GM18517 (cell line): ENCODE measurements around the gene ELP4.
"Not testable (repeated sequence)": the region's sequence is repeated elsewhere in the genome, so short reads cannot be mapped to it uniquely, and the experiment has no call there.

Experiments
- ATAC-seq: cut with Tn5 transposase; IDR thresholded peaks from one replicate; pipeline ENCODE4 v1.9.1; 2021; ENCODE audit warnings: mild to moderate bottlenecking, moderate library complexity; ENCODE audit not compliant: unreplicated experiment

Gene ELP4

DNA sequence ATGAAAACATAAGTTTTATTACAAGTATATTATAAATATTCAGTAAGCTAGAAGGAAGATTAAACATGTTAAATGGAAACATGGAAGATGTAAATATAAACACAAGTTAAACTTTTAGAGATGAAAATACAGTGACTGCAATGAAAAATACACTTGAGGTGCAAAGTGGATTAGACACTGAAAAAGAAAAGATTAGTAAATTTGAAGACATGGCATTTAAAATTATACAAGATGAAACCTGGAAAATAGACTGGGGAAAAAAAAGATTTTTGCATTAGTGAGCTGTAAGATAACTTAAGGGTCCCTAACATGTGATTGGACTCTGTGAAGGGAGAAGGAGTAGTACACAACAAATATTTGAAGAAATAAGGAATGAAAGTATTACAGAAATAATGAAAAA lies 33.3 kb downstream of the ELP4 start:
- no peak for ATAC-seq

DNA sequence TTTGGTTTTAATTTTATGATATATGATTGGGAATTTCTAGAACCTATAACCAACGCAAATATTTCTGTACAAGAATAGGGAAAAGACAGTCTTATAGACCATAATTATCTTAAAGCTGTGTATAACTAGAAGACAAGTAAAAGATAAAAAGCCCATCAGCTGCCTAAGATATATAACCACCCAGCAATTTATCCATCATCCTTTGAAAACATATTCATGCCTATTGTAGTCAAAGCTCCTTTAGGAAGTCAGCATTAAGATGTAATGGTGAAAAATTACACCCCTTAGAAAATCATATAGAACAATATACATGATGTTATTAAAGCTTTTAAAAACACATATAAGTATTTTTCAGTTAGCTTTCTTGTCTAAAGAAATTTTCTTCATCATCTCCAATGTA lies 46.4 kb downstream of the ELP4 start:
- no peak for ATAC-seq

DNA sequence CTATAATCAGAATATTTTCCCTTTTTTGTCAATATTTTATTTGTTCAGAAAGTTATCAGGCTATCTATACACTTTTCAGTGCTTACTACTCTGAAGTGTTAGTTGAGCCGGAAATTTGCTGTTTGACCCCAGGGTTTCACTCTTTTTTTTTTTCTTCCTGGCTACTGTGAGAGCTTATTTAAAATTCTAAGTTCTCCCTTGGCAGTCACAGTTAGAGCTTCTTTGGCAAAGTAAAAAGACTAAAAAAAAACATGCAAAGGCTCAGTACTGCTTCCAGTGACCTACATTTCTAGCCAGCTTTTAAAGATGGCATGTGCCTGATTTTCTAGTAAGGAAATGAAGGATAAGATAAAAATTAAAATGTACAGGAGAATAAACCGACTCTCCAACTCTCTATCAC lies 48.4 kb downstream of the ELP4 start:
- no peak for ATAC-seq

DNA sequence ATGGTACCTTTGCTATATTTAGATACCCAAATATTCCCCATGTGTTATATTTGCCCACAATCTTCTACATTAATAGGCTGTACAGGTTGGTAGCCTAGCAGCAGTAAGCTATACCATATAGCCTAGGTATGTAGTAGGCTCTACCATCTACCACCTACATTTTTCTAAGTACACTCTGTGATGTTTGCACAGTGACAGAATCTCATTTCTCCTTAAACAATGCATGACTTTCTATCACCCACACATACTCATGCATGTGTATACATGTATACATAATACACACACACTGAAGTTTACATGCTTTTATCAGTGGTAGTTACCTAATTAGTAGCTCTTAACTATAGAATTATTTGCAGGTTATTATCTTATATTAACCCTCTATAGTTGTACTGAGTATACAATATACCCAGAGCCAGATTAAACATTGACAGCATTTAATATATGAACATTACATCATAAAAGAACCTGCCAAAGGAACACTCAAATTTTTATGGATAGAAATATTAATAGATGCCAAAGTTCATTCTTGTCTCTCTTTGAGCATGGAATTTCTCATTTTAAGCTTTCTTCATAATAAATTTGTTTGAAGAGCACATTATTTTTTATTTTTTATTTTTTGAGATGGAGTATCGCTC lies 51.4 kb downstream of the ELP4 start:
- no peak for ATAC-seq

DNA sequence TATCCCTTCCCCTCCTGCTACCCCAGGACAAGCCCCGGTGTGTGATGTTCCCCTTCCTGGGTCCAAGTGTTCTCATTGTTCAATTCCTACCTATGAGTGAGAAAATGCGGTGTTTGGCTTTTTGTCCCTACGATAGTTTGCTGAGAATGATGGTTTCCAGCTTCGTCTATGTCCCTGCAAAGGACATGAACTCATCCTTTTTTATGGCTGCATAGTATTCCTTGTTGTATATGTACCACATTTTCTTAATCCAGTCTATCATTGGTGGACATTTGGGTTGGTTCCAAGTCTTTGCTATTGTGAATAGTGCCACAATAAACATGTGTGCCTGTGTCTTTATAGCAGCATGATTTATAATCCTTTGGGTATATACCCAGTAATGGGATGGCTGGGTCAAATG lies 55.0 kb downstream of the ELP4 start:
- ATAC-seq, result not testable (repeated sequence)

- ATAC-seq, result not testable (repeated sequence)
These were observed 64.6 kb downstream of the ELP4 start for GRCh38 chr11:31574133-31574532.

GRCh38 chr11:31575764-31576163 lies 66.2 kb downstream of the ELP4 start:
- ATAC-seq, result not testable (repeated sequence)

GRCh38 chr11:31579412-31579811 lies 69.8 kb downstream of the ELP4 start:
- ATAC-seq, result not testable (repeated sequence)

DNA sequence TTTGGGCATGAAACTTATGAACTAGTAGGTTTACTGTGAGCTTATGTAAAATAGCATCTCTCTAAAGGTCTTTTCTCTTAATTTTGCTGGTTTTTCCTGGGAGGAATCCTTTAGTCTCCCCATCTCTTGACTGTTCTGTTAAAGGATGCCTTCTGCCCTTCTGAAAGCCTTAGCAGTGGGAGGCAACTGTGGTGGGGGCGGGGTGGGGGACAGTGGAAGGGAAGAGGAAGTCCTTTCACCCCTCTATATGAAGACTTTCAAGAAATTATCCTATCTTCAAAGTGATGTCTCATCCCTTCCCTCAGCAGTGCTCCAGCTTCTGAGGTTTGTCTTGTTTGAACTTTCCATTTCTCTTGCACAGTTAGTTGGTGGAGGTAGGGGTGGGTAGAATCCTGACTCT lies 73.1 kb downstream of the ELP4 start:
- ATAC-seq, result no peak

- ATAC-seq, result no peak
These were observed 88.9 kb downstream of the ELP4 start for GRCh38 chr11:31598454-31598853.

DNA sequence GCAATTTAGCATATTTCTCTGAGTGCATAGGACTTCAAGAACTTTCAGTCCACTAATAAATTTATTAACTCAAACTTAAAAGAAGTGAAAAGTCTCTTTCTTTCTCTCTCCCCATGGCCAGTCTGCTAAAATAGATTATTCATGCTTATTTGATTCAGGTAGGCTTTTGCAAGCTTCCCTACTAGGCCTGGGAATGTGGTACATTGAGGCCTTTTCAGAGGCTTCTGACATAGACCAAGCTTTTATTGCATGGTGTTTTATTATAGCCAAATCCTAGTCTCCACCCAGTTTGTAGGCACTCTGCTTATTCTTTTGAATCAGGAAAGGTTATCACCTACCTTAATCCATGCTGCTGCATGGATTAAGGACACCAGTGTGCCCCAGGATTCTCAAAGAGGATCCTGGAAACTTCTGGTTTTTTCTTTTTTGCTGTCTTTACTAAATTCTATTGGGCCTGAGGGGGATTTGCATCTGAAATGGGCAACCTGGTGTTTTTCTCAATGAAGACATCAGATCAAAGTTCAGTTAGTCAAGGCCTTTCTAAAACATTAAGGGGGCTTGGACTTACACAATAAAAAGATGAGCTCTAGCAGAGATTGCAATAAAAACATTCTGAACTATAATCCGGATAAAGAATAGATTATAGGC lies 92.2 kb downstream of the ELP4 start:
- no peak for ATAC-seq

DNA sequence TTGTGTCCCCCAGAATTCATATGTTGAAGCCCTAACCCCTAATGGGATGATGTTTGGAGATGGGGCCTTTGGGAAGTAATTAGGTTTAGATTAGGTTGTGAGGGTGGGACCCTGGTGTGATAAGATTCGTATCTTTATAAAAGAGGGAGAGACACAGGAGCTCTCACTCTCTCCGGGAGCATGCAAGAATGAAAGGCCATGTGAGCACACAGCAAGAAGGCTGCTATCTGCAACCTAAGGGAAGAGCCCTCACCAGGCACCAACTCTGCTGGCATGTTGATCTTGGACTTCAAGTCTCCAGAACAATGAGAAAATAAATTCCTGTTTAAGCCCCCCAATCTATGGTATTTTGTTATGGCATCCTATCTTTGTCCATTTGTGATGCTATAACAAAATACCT lies 97.3 kb downstream of the ELP4 start:
- ATAC-seq, result no peak

- no peak for ATAC-seq
These were observed 98.3 kb downstream of the ELP4 start for GRCh38 chr11:31607914-31608313.

GRCh38 chr11:31608995-31609394 lies 99.4 kb downstream of the ELP4 start:
- no peak for ATAC-seq

DNA sequence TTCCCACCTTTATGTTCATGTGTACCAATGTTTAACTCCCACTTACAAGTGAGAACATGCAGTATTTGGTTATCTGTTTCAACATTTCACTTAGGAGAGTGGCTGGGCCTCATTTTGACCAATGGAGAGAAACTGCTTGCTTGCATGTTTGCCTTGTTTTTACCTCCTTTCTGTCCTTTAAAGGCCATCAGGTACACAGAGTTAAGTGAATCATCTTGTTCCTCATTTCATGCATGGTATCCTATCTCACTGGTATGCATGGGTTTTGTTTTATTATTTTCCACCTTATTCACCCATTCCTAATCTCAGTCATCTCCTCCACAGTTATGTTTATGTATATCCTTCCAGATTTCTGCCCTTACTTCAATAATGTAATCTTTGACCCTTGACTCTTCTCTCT lies 101.0 kb downstream of the ELP4 start:
- no peak for ATAC-seq

DNA sequence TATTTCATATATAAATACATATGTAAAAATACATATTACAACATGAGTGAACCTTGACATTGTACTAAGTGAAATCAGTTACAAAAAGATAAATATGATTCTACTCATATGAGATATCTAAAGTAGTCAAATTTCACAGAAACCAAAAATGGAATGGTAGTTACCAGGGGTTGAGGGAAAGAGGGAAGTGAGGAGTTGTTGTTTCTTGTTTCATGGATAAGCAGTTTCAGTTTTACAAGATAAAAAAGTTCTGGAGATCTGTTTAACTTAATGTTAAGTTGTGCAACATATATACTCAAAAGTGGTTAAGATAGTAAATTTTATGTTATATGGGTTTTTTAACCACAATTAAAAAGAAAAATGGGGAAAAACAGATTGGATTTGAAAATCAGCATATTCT lies 107.7 kb downstream of the ELP4 start:
- no peak for ATAC-seq

- ATAC-seq, result no peak
These were observed 110.4 kb downstream of the ELP4 start for GRCh38 chr11:31619980-31620379.

GRCh38 chr11:31620434-31620833 lies 110.9 kb downstream of the ELP4 start:
- no peak for ATAC-seq

DNA sequence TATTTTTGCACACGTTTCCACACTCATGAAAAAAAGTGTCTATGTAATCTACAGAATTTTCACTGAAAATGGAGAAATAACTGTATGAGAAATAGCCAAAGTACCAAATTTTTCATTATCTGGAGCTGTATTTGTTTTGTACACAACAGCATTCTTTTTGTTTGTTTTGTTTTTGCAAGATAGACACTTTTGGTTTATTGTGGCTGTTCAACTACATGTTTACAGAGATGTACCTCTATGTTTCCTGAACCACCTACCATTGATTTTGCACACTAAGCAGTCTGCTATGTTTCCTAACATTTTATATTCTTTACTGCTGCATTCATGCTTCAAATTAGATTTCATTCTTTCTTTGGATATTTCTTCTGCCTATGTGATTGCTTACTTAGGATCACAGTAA lies 116.3 kb downstream of the ELP4 start:
- no peak for ATAC-seq

DNA sequence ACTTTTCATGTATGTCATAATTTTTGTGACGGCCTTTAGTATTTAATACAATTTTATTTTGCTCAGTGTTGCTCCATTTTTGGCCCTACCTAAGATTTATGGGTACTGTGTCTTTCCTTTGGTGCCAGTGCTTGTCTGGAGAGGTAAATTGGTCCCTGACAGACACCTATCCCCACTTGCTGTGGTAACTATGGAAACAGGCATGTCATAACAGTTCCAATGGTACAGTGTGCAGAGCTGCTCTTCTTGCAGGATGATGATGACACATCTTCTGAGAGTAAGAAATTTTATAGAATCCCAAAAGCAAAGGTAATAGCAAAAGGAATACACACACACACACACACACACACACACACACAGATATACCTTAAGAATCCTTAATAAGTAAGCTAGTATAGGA lies 118.5 kb downstream of the ELP4 start:
- ATAC-seq, result no peak

GRCh38 chr11:31636983-31637382 lies 127.4 kb downstream of the ELP4 start:
- ATAC-seq, result no peak

- no peak for ATAC-seq
These were observed 131.0 kb downstream of the ELP4 start for GRCh38 chr11:31640611-31641010.

- no peak for ATAC-seq
These were observed 132.0 kb downstream of the ELP4 start for GRCh38 chr11:31641477-31642062.
